Measurements from ENCODE around the gene RIPOR3.

RIPOR3 gene

DNA sequence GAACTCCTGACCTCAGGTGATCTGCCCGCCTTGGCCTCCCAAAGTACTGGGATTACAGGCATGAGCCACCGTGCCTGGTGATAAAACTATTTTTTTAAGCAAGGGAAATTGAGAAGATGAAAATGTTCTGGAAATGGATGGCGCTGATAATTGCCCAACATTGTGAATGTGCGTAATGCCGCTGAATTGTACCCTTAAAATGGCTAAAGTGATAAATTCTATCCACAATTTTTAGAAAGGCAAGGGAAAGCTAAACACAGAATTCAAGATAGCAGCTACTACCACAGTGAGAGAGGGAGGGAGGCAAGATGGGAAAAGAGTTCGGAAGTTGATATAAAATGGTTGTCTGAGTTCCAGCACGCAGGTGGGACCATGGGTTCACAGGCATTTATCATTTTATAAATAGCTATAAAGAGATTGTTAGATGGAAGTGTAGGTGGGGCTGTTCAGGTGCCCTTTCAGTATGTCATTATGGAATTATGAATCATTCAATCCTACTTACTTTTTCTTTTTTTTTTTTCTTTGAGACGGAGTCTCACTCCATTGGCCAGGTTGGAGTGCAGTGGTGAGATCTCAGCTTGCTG, 8.3 kb downstream of the RIPOR3 start:
- Mint-ChIP-seq H3K27ac (peak overlapping the region in 1 of 3 experiments; percentile 10), H3K9me3 (no peaks in the 10 kb centered on the region), H3K4me1 (peaks cover 23% of the 10 kb centered on the region), H3K36me3 (ENCODE audit: low read depth) (no peaks in the 10 kb centered on the region), H3K4me3 (no peak overlapping the region), H3K27me3 (ENCODE audit: low read depth) (peaks cover 13% of the 10 kb centered on the region)
- TF ChIP-seq, protein P1, sequence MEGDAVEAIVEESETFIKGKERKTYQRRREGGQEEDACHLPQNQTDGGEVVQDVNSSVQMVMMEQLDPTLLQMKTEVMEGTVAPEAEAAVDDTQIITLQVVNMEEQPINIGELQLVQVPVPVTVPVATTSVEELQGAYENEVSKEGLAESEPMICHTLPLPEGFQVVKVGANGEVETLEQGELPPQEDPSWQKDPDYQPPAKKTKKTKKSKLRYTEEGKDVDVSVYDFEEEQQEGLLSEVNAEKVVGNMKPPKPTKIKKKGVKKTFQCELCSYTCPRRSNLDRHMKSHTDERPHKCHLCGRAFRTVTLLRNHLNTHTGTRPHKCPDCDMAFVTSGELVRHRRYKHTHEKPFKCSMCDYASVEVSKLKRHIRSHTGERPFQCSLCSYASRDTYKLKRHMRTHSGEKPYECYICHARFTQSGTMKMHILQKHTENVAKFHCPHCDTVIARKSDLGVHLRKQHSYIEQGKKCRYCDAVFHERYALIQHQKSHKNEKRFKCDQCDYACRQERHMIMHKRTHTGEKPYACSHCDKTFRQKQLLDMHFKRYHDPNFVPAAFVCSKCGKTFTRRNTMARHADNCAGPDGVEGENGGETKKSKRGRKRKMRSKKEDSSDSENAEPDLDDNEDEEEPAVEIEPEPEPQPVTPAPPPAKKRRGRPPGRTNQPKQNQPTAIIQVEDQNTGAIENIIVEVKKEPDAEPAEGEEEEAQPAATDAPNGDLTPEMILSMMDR (IDR thresholded peaks at IDR 0.05; ENCODE audit: unreplicated experiment in 3 of 3), result no peak

DNA sequence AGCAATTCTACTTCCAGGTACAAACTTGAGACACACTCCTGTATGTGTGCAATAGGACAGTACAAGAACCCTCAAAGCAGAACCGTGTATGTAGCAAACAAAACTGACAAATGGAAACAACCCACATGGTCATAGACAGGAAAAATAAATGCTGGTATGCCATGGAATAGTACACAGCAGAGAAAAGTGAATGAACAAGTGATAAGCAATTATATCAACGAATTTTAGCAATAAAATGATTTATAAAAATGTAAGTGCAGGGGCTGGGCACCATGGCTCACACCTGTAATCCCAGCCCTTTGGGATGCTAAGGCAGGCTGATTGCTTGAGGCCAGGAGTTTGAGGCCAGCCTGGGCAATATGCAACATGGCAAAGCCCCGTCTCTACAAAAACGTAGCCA, 9.3 kb downstream of the RIPOR3 start:
- H3K27ac Mint-ChIP-seq, result peak overlapping the region in 2 of 3 experiments; percentile 5 to 52
- no peak overlapping the region for H3K4me3 Mint-ChIP-seq
- H3K36me3 Mint-ChIP-seq (ENCODE audit: low read depth), result no peaks in the 10 kb centered on the region
- H3K4me1 Mint-ChIP-seq, result peaks cover 25% of the 10 kb centered on the region
- TF ChIP-seq, protein P1 (IDR thresholded peaks at IDR 0.05; ENCODE audit: unreplicated experiment in 3 of 3), result no peak
- H3K27me3 Mint-ChIP-seq (ENCODE audit: low read depth), result peaks cover 13% of the 10 kb centered on the region
- H3K9me3 Mint-ChIP-seq, result no peaks in the 10 kb centered on the region

DNA sequence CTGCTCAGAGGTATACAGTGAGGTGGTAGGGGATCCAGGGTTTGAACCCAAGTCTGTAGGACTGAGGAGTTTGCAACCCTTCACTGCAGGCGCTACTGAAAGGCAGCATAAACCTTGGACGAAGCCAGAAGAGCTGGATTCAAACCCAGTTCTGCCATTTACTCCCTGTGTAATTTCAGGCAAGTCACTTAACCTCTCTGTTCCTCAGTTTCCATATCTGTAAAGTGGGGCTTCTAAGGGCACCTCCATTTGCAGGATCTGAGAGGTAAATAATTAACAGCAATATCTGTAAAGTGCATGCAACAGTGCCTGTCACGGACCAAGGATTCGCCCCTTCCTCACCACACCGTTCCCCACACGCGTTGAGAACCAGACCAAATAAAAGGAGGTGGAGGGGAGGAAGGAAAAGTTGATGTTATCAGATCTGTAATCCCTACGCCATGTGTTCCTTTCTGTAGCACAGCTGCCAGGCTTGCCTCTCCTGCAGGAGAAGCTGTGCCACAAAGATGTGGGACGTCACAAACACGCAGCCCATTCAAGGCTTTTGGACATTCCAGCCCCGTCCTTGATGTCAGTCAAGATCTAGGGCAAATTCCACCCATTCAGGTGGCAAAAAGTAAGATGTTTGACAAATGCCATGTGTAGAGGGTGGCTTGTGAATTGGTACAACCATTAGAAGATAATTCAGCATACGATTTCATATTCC, 9.8 kb downstream of the RIPOR3 start:
- peak overlapping the region in 2 of 3 experiments; percentile 5 to 52 for H3K27ac Mint-ChIP-seq
- no peaks in the 10 kb centered on the region for H3K36me3 Mint-ChIP-seq (ENCODE audit: low read depth)
- no peak overlapping the region for H3K4me3 Mint-ChIP-seq
- H3K27me3 Mint-ChIP-seq (ENCODE audit: low read depth), result peaks cover 13% of the 10 kb centered on the region
- TF ChIP-seq, protein P1 (IDR thresholded peaks at IDR 0.05; ENCODE audit: unreplicated experiment in 3 of 3), result no peak
- peaks cover 20% of the 10 kb centered on the region for H3K4me1 Mint-ChIP-seq
- no peaks in the 10 kb centered on the region for H3K9me3 Mint-ChIP-seq

DNA sequence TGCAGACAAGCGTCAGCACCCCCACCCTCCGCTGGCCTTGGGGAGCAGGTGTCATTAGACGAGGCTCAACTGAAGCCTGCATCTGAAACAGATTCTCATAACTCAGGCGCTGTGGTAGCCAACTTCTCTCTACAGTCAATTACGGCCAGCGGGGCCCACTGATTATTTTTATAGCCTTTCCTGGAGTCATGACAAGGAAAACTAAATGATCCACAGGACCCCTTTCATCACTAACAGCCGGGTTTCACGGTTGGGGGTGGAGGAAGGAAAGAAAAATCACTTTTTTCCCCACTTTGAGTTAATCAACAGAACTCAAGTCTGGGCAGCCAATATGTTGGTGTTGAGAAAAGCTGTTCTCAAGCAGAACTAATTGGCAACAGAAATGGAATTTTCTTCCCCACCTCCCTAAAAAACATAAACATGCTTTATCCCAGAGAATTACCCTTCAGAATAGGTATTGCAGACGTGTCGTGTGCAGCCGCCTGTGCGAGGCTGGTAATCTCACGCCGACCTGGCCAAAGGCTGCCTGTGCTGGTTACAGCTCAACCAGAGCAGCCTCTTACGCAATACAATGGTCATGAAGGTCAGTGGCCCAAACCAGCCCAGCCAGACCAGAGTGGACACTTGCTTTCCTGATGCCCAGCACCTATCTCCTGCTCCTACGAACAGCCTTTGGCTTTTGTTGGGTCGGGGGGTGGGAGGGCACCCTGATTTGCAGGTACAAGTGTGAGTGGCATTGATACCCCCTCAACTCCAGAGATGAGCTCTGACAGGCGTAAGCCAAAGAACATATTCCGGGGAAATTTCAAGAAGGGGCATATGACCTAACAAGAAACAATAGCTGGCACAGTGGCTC, 11.0 kb downstream of the RIPOR3 start:
- TF ChIP-seq, protein P1 (IDR thresholded peaks at IDR 0.05; ENCODE audit: unreplicated experiment in 3 of 3), result no peak
- Mint-ChIP-seq H3K4me1 (peaks cover 20% of the 10 kb centered on the region), H3K9me3 (no peaks in the 10 kb centered on the region), H3K27me3 (ENCODE audit: low read depth) (peaks cover 13% of the 10 kb centered on the region), H3K4me3 (peak overlapping the region in 1 of 3 experiments; percentile 24), H3K27ac (peak overlapping the region; percentile 76 to 96 (median 93)), H3K36me3 (ENCODE audit: low read depth) (no peaks in the 10 kb centered on the region)

DNA sequence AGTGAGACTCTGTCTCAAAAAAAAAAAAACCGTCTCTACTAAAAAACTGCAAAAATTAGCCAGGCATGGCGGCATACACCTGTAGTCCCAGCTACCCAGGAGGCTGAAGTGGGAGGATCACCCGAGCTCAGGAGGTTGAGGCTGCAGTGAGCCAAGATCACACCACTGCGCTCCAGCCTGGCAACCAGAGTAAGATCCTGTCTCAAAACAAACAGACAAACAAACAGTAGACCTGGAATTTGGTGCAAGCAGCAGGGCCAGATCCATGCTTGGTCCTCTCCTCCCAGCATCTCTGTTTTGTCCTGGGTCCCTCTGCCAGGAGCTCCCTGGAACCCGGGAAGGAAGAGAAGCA, 11.6 kb downstream of the RIPOR3 start:
- Mint-ChIP-seq H3K27me3 (ENCODE audit: low read depth) (peaks cover 13% of the 10 kb centered on the region), H3K9me3 (no peaks in the 10 kb centered on the region), H3K36me3 (ENCODE audit: low read depth) (no peaks in the 10 kb centered on the region), H3K4me1 (peaks cover 20% of the 10 kb centered on the region), H3K27ac (peak overlapping the region; percentile 76 to 96 (median 93)), H3K4me3 (peak overlapping the region in 1 of 3 experiments; percentile 24)
- TF ChIP-seq, protein P1 (IDR thresholded peaks at IDR 0.05; ENCODE audit: unreplicated experiment in 3 of 3), result no peak
